ENCODE results near the gene CHDH. TPM values are rescaled to one million over a fixed set of nuclear protein-coding genes. Genes with fewer than 3 reads are reported as not detected.

The CHDH gene
- polyA plus RNA-seq, 1 donor (not counting 4 experiments of a cell fraction or from before 2014, with no cell fraction given) = not detected

GRCh38 chr3:53815067-53815466, 31.2 kb downstream of the CHDH start:
- Histone ChIP-seq H3K27ac (ENCODE audit: control insufficient read depth, insufficient read depth, low read length) (no peak overlapping the region), H3K9ac (ENCODE audit: control insufficient read depth, extremely low read depth, insufficient read depth, low read length) (no peak overlapping the region), H3K27me3 (ENCODE audit: control insufficient read depth, extremely low read depth, insufficient read depth, low read length) (no peaks in the 10 kb centered on the region), H3K9me3 (ENCODE audit: control insufficient read depth, low read depth, low read length) (no peaks in the 10 kb centered on the region), H3K4me2 (ENCODE audit: control insufficient read depth, extremely low read depth, insufficient read depth, low read depth, low read length) (no peak overlapping the region), H3K4me1 (ENCODE audit: control insufficient read depth, extremely low read depth, insufficient read depth, low read length) (no peaks in the 10 kb centered on the region), H3K9me1 (ENCODE audit: control insufficient read depth, extremely low read depth, insufficient read depth, low read length) (no peaks in the 10 kb centered on the region), H3K4me3 (ENCODE audit: control insufficient read depth in 2 of 3, extremely low read depth in 1 of 3, insufficient read depth in 2 of 3, low read depth in 1 of 3, low read length in 3 of 3) (no peak overlapping the region), H3K36me3 (ENCODE audit: control insufficient read depth in 2 of 2, extremely low read depth in 1 of 2, insufficient read depth in 2 of 2, low read length in 2 of 2) (no peaks in the 10 kb centered on the region), H2AFZ (ENCODE audit: control insufficient read depth, low read length) (no peak overlapping the region), H4K20me1 (ENCODE audit: control insufficient read depth, extremely low read depth, insufficient read depth, low read length) (no peaks in the 10 kb centered on the region), H3K79me2 (ENCODE audit: control insufficient read depth, insufficient read depth, low read length) (no peaks in the 10 kb centered on the region)
- FAIRE-seq (no peak), DNase-seq (ENCODE audit: low read depth, low spot score) (no peak)
- dilution Hi-C loops (cut with MboI; ENCODE audit: extremely low pct_ligation_motif_present, low sequenced_read_pairs) = no loop called here
- no peak for TF ChIP-seq CTCF (optimal IDR thresholded peaks at IDR 0.05 in 1 of 3, IDR thresholded peaks at IDR 0.05 in 1 of 3, conservative IDR thresholded peaks at IDR 0.05 in 1 of 3; ENCODE audit: extremely low read depth in 1 of 3, insufficient read depth in 2 of 3, low read length in 3 of 3)
- TF ChIP-seq EZH2 (IDR thresholded peaks at IDR 0.05; ENCODE audit: low read length) = no peak

- Histone ChIP-seq H3K36me3 (ENCODE audit: control insufficient read depth in 2 of 2, extremely low read depth in 1 of 2, insufficient read depth in 2 of 2, low read length in 2 of 2) (no peaks in the 10 kb centered on the region), H2AFZ (ENCODE audit: control insufficient read depth, low read length) (no peak overlapping the region), H3K9me1 (ENCODE audit: control insufficient read depth, extremely low read depth, insufficient read depth, low read length) (no peaks in the 10 kb centered on the region), H3K4me3 (ENCODE audit: control insufficient read depth in 2 of 3, extremely low read depth in 1 of 3, insufficient read depth in 2 of 3, low read depth in 1 of 3, low read length in 3 of 3) (no peak overlapping the region), H3K4me2 (ENCODE audit: control insufficient read depth, extremely low read depth, insufficient read depth, low read depth, low read length) (no peak overlapping the region), H3K9me3 (ENCODE audit: control insufficient read depth, low read depth, low read length) (no peaks in the 10 kb centered on the region), H3K4me1 (ENCODE audit: control insufficient read depth, extremely low read depth, insufficient read depth, low read length) (no peaks in the 10 kb centered on the region), H4K20me1 (ENCODE audit: control insufficient read depth, extremely low read depth, insufficient read depth, low read length) (no peaks in the 10 kb centered on the region), H3K27me3 (ENCODE audit: control insufficient read depth, extremely low read depth, insufficient read depth, low read length) (no peaks in the 10 kb centered on the region), H3K27ac (ENCODE audit: control insufficient read depth, insufficient read depth, low read length) (no peak overlapping the region), H3K79me2 (ENCODE audit: control insufficient read depth, insufficient read depth, low read length) (no peaks in the 10 kb centered on the region), H3K9ac (ENCODE audit: control insufficient read depth, extremely low read depth, insufficient read depth, low read length) (no peak overlapping the region)
- no peak for TF ChIP-seq EZH2 (IDR thresholded peaks at IDR 0.05; ENCODE audit: low read length)
- no peak for TF ChIP-seq CTCF (optimal IDR thresholded peaks at IDR 0.05 in 1 of 3, IDR thresholded peaks at IDR 0.05 in 1 of 3, conservative IDR thresholded peaks at IDR 0.05 in 1 of 3; ENCODE audit: extremely low read depth in 1 of 3, insufficient read depth in 2 of 3, low read length in 3 of 3)
- dilution Hi-C loops (cut with MboI; ENCODE audit: extremely low pct_ligation_motif_present, low sequenced_read_pairs) = no loop called here
- FAIRE-seq = no peak
- DNase-seq (ENCODE audit: low read depth, low spot score) = no peak
Observed at GRCh38 chr3:53813876-53814275, 32.3 kb downstream of the CHDH start.

Data from keratinocyte (primary cell).